K562 (cell line): ENCODE results near the gene ERGIC3. TPM values are rescaled to one million over a fixed set of nuclear protein-coding genes. Genes with fewer than 3 reads are reported as not detected.
A peak's percentile ranks its signal among the peaks of the same experiment; 100 is the strongest.

Experiments used
- ATAC-seq: fragments of 200-7000 bp; cut with Tn5 transposase; 3 replicates; pipeline ENCODE4 v1.9.1; 2020; ENCODE audit warnings: moderate library complexity
- BruUV-seq: library from RNA; stranded (reverse); fragments of 400-500 nt; replicated peaks from 2 replicates; lab custom pipeline; 2021; lab: Mats Ljungman, UMichigan
- CTCF ChIA-PET: fragments of 300-600 bp; formaldehyde crosslinking; extraction: SDS; loops from one replicate; lab custom pipeline; 2021; ENCODE audit warnings: low intra/inter-chr PET ratio; lab: Yijun Ruan, JAX
- POLR2A ChIA-PET: fragments of 300-600, 350-650 bp; sonication (Branson Sonifier 250); formaldehyde crosslinking; extraction: SDS; loops from one replicate; lab custom pipeline; 2021; ENCODE audit warnings: antibody characterized with exemption, inconsistent platforms; lab: Yijun Ruan, JAX
- DNase-seq, 4 experiments: peaks; one replicate each; pipeline versions ENCODE4 v3.0.0 to v3.0.0-alpha.2; 2011 to 2018; ENCODE audit warnings: low spot score in 3 of 4, mixed read lengths in 3 of 4; ENCODE audit errors: extremely low read depth in 1 of 4
- FAIRE-seq: peaks from 2 replicates; lab custom pipeline; 2011; peaks lifted over from hg19 to GRCh38; lab: Jason Lieb, UNC
- H2AFZ ChIP-seq: 2 replicates; pipeline ENCODE4 v1.6.0; 2011; ENCODE audit warnings: low read depth, low read length, control low read depth, inconsistent platforms
- H3K27ac ChIP-seq: fragments of 200-600 bp; 3 replicates; pipeline ENCODE4 v1.8.0; 2011; ENCODE audit warnings: low read depth, mild to moderate bottlenecking, control low read depth, inconsistent platforms, low read length, moderate library complexity, mixed read lengths; ENCODE audit errors: extremely low read depth
- H3K27me3 ChIP-seq, 2 experiments: fragments of 300-600 bp in 1 of 2; 2 replicates in 1 of 2; 3 replicates in 1 of 2; pipeline versions ENCODE4 v1.6.0 to v1.8.0; 2011; ENCODE audit warnings: inconsistent platforms in 2 of 2, low read length in 2 of 2, mild to moderate bottlenecking in 1 of 2, mixed read lengths in 1 of 2, moderate library complexity in 1 of 2; ENCODE audit not compliant: control insufficient read depth in 2 of 2, insufficient read depth in 2 of 2
- H3K36me3 ChIP-seq: fragments of 300-600 bp; 3 replicates; pipeline ENCODE4 v1.8.0; 2011; ENCODE audit warnings: mild to moderate bottlenecking, low read length, inconsistent platforms; ENCODE audit not compliant: control insufficient read depth, insufficient read depth
- H3K4me1 ChIP-seq, 2 experiments: fragments of 200-600 bp in 1 of 2; replicated peaks in 1 of 2; 2 replicates in 1 of 2; 3 replicates in 1 of 2; pipeline versions ENCODE4 v1.5.1 to v1.8.0; 2011; ENCODE audit warnings: inconsistent platforms in 2 of 2, low read length in 2 of 2, mild to moderate bottlenecking in 1 of 2, mixed read lengths in 1 of 2, moderate library complexity in 1 of 2; ENCODE audit not compliant: control insufficient read depth in 2 of 2, insufficient read depth in 2 of 2
- H3K4me2 ChIP-seq: 2 replicates; pipeline ENCODE4 v1.6.1; 2011; ENCODE audit warnings: low read length, control low read depth, inconsistent platforms, mixed read lengths; ENCODE audit not compliant: insufficient read depth
- H3K4me3 ChIP-seq: fragments of 200-600 bp; sonication (generic), shearing (Covaris generic); 2 replicates; pipeline ENCODE4 v1.5.1; 2016; ENCODE audit warnings: control low read depth, inconsistent platforms
- H3K79me2 ChIP-seq: fragments of 200-600 bp; 3 replicates; pipeline ENCODE4 v1.8.0; 2011; ENCODE audit warnings: low read length, inconsistent platforms; ENCODE audit not compliant: control insufficient read depth, insufficient read depth
- H3K9ac ChIP-seq, 2 experiments: 2 replicates each; pipeline versions ENCODE4 v1.6.0 to v1.6.1; 2011; ENCODE audit warnings: low read depth in 2 of 2, low read length in 2 of 2, control low read depth in 1 of 2, inconsistent platforms in 1 of 2, mild to moderate bottlenecking in 1 of 2, mixed read lengths in 1 of 2; ENCODE audit not compliant: insufficient read depth in 1 of 2
- H3K9me1 ChIP-seq: one replicate; pipeline ENCODE4 v1.6.0; 2011; ENCODE audit warnings: inconsistent platforms, mild to moderate bottlenecking, low read length, moderate library complexity; ENCODE audit not compliant: control insufficient read depth, insufficient read depth
- H3K9me3 ChIP-seq: replicated peaks from 2 replicates; pipeline ENCODE4 v1.5.1; 2011; ENCODE audit warnings: low read depth, low read length, inconsistent platforms; ENCODE audit not compliant: control insufficient read depth, insufficient read depth
- H4K20me1 ChIP-seq: replicated peaks from 2 replicates; pipeline ENCODE4 v1.6.1; 2011; ENCODE audit warnings: low read length, inconsistent platforms, mixed read lengths; ENCODE audit not compliant: control insufficient read depth, insufficient read depth
- ELF4 ChIP-seq: fragments of 450-650 bp; formaldehyde crosslinking; IDR thresholded peaks from 2 replicates; pipeline ENCODE4 v1.4.0; 2022; ENCODE audit warnings: missing genetic modification characterization
- FUS ChIP-seq: fragments of 200-400 bp; formaldehyde crosslinking; optimal IDR thresholded peaks from 2 replicates; pipeline ENCODE3; 2017; ENCODE audit warnings: low read depth, low read length
- HLTF ChIP-seq: fragments of 450-650 bp; IDR thresholded peaks from 2 replicates; pipeline ENCODE4 v1.6.1; 2016
- WGBS: fragments of 100-300 bp; shearing (Covaris generic); methylation state at CpG from one replicate; pipeline ENCODE4 v1.1.6; 2016; ENCODE audit warnings: low coverage, mixed read lengths; ENCODE audit not compliant: insufficient coverage; ENCODE audit errors: missing lambda C conversion rate; 5-methylcytosine and 5-hydroxymethylcytosine counted together
- in situ Hi-C: fragments of 300-500 bp; cut with MboI; formaldehyde crosslinking; loops from 4 replicates; pipeline ENCODE4 v1.15.0; 2018; ENCODE audit warnings: inconsistent platforms, mixed read lengths
- intact Hi-C: fragments of 100-400 bp; cut with micrococcal nuclease; formaldehyde crosslinking; loops from 2 replicates; pipeline ENCODE4 v1.14.2; 2022
- polyA plus RNA-seq, 8 experiments: library from polyadenylated mRNA; depleted of rRNA in 4 of 8; stranded (reverse) in 5 of 8; unstranded in 3 of 8; fragments of >200 nt; fragmentation: Nextera tagmentation in 2 of 8; fragmentation: Illumina TruSeq in 1 of 8; extraction: Ambion mirVana in 2 of 8; extraction: Trizol in 1 of 8; gene quantifications; 2 replicates each; pipeline versions ENCODE4 v1.2.1 to v1.2.3, GENCODE V29; 2011 to 2014; ENCODE audit warnings: inconsistent platforms in 1 of 8, missing spikeins in 1 of 8
- total RNA-seq, 7 experiments: library from RNA; depleted of rRNA in 6 of 7; stranded (reverse); fragments of >200 nt in 6 of 7; fragmentation: Illumina TruSeq in 2 of 7; extraction: Trizol in 2 of 7; gene quantifications; 2 replicates each; pipeline versions ENCODE4 v1.2.1 to v1.2.3, GENCODE V29; 2011 to 2021; ENCODE audit warnings: low replicate concordance in 1 of 7
- TF ChIP-seq, protein P1 (sequence below), 2 experiments: fragments of 200-800 bp in 1 of 2; sonication (Bioruptor generic) in 1 of 2; sonication (generic) in 1 of 2; formaldehyde crosslinking in 1 of 2; IDR thresholded peaks in 1 of 2; conservative IDR thresholded peaks in 1 of 2; 2 replicates each; pipeline versions ENCODE4 v1.5.0 to v1.6.1; 2016 to 2020; ENCODE audit warnings: missing compliant biosample characterization in 1 of 2, missing genetic modification characterization in 1 of 2, missing genetic modification reagents in 1 of 2
- TF ChIP-seq, protein P2 (sequence below), 3 experiments: IDR thresholded peaks in 2 of 3; conservative IDR thresholded peaks in 1 of 3; 2 replicates each; pipeline ENCODE4 v1.5.1; 2011 to 2012; ENCODE audit warnings: low read length in 3 of 3, mild to moderate bottlenecking in 3 of 3, control low read depth in 2 of 3, improper control_type of control experiment in 1 of 3, inconsistent platforms in 1 of 3, low read depth in 1 of 3, mixed read lengths in 1 of 3, moderate library complexity in 1 of 3; ENCODE audit not compliant: insufficient read depth in 2 of 3
- TF ChIP-seq, protein P3 (sequence below): sonication (generic); formaldehyde crosslinking; IDR thresholded peaks from 2 replicates; pipeline ENCODE4 v1.8.1; 2023; ENCODE audit warnings: mild to moderate bottlenecking, missing genetic modification reagents, moderate library complexity
- TF ChIP-seq, protein P4 (sequence below): fragments of 250-450 bp; sonication (Bioruptor Pico); IDR thresholded peaks from 2 replicates; pipeline ENCODE4 v1.5.0; 2021; ENCODE audit warnings: mild to moderate bottlenecking, borderline replicate concordance

ERGIC3 gene
- total and polyA plus RNA-seq, 9 of the 15 experiments (the other 6 are each of a cell fraction or from before 2014, with no cell fraction given) = 121 to 278 (median 184) TPM

DNA sequence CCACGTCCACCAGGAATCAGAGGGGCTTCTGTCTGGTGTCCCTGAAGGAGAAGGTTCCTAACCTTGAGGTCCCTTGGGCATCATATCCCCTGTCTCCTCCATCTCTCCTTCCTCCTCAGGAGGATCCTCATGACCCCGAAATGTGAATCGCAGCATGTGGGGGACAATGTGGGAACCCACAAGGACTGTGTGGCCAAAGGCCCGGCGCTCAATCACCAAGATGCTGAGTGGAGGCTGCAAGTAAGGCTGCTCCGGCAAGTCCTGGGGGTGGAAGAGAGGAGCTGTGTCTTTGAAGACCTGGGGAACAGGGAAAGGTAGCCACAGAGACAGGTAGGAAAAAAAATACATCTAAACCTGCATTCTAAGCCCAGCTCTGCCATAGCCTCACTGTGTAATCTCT is 37.3 kb downstream of the ERGIC3 start:
- no peak for FAIRE-seq
- Histone ChIP-seq H3K36me3 (no peaks in the 10 kb centered on the region), H4K20me1 (no peaks in the 10 kb centered on the region), H3K9me1 (no peaks in the 10 kb centered on the region), H3K4me2 (no peak overlapping the region), H3K9me3 (no peaks in the 10 kb centered on the region), H3K27ac (no peak overlapping the region), H3K9ac (no peak overlapping the region), H3K4me3 (no peak overlapping the region), H3K27me3 (no peaks in the 10 kb centered on the region; a peak in 1 of 5 replicates), H2AFZ (no peak overlapping the region), H3K79me2 (no peaks in the 10 kb centered on the region), H3K4me1 (no peaks in the 10 kb centered on the region; a peak in 1 of 5 replicates)
- POLR2A ChIA-PET = interaction anchor here (0.5 to 1.3 kb wide), 4 partner anchors 16 to 419 kb away, joined by 3 to 4 read pairs (median 4); no protein-coding TSS in a partner anchor
- no peak for ATAC-seq
- no peak for DNase-seq
- in situ Hi-C loops (no loop called here), intact Hi-C loops (no loop called here)
- WGBS = 19% methylated on average over 6 of the region's 6 CpGs
- CTCF ChIA-PET = no interaction called here
- no TSS peak for BruUV-seq
- TF ChIP-seq, protein P1, sequence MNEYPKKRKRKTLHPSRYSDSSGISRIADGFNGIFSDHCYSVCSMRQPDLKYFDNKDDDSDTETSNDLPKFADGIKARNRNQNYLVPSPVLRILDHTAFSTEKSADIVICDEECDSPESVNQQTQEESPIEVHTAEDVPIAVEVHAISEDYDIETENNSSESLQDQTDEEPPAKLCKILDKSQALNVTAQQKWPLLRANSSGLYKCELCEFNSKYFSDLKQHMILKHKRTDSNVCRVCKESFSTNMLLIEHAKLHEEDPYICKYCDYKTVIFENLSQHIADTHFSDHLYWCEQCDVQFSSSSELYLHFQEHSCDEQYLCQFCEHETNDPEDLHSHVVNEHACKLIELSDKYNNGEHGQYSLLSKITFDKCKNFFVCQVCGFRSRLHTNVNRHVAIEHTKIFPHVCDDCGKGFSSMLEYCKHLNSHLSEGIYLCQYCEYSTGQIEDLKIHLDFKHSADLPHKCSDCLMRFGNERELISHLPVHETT (CRISPR knock-in tag; conservative IDR thresholded peaks at IDR 0.05 in 1 of 2, IDR thresholded peaks at IDR 0.05 in 1 of 2) = no peak
- no peak for TF ChIP-seq HLTF
- TF ChIP-seq, all 486 proteins: peak for 0

DNA sequence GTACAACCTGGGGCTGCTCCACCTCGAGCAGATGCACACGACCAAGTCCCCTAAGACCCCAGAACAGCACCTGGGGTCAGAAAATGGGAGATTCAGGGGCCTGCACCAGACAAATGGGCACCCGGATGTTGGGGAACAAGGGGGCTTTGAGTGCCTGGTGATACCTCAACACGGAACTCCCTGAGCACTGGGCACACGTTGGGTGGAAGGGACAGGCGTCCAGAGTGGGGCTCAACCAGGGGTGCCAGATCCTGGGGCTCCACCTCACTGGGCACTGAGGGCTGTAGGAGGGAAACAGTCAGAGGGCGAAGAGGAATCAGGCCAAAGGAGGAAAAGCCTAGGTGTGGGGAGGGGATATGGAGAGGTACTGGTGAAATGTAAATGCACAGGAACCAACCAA is 40.3 kb downstream of the ERGIC3 start:
- ChIA-PET POLR2A (interaction anchor here (0.5 to 0.9 kb wide), 4 partner anchors 12 to 276 kb away, joined by 3 to 5 read pairs (median 4); no protein-coding TSS in a partner anchor), CTCF (no interaction called here)
- no TSS peak for BruUV-seq
- no peak overlapping the region for H3K4me2 ChIP-seq
- H3K27me3 ChIP-seq = no peaks in the 10 kb centered on the region; a peak in 2 of 5 replicates
- intact Hi-C loops (no loop called here), in situ Hi-C loops (no loop called here)
- H3K9ac ChIP-seq = no peak overlapping the region
- WGBS = 21% methylated on average over 7 of the region's 7 CpGs
- H3K9me3 ChIP-seq = no peaks in the 10 kb centered on the region
- no peak for FAIRE-seq
- H3K4me1 ChIP-seq = peaks cover 0 to 5% of the 10 kb centered on the region in 2 experiments; a peak in 3 of 5 replicates
- H4K20me1 ChIP-seq = no peaks in the 10 kb centered on the region
- H3K9me1 ChIP-seq = no peaks in the 10 kb centered on the region
- H3K36me3 ChIP-seq = no peaks in the 10 kb centered on the region
- H3K4me3 ChIP-seq = no peak overlapping the region
- peak in 1 of 4 experiments; percentile 2 for DNase-seq
- ATAC-seq = no peak
- H3K79me2 ChIP-seq = no peaks in the 10 kb centered on the region
- H3K27ac ChIP-seq = no peak overlapping the region
- no peak overlapping the region for H2AFZ ChIP-seq
- TF ChIP-seq ELF4 = no peak
- TF ChIP-seq, protein P2, sequence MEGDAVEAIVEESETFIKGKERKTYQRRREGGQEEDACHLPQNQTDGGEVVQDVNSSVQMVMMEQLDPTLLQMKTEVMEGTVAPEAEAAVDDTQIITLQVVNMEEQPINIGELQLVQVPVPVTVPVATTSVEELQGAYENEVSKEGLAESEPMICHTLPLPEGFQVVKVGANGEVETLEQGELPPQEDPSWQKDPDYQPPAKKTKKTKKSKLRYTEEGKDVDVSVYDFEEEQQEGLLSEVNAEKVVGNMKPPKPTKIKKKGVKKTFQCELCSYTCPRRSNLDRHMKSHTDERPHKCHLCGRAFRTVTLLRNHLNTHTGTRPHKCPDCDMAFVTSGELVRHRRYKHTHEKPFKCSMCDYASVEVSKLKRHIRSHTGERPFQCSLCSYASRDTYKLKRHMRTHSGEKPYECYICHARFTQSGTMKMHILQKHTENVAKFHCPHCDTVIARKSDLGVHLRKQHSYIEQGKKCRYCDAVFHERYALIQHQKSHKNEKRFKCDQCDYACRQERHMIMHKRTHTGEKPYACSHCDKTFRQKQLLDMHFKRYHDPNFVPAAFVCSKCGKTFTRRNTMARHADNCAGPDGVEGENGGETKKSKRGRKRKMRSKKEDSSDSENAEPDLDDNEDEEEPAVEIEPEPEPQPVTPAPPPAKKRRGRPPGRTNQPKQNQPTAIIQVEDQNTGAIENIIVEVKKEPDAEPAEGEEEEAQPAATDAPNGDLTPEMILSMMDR (IDR thresholded peaks at IDR 0.05 in 2 of 3, conservative IDR thresholded peaks at IDR 0.05 in 1 of 3; ENCODE audit: insufficient read depth in 2 of 3, low read depth in 1 of 3, low read length in 3 of 3) = no peak
- TF ChIP-seq, protein P3, sequence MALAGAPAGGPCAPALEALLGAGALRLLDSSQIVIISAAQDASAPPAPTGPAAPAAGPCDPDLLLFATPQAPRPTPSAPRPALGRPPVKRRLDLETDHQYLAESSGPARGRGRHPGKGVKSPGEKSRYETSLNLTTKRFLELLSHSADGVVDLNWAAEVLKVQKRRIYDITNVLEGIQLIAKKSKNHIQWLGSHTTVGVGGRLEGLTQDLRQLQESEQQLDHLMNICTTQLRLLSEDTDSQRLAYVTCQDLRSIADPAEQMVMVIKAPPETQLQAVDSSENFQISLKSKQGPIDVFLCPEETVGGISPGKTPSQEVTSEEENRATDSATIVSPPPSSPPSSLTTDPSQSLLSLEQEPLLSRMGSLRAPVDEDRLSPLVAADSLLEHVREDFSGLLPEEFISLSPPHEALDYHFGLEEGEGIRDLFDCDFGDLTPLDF (CRISPR knock-in tag) = no peak
- TF ChIP-seq FUS = no peak
- TF ChIP-seq, protein P4, sequence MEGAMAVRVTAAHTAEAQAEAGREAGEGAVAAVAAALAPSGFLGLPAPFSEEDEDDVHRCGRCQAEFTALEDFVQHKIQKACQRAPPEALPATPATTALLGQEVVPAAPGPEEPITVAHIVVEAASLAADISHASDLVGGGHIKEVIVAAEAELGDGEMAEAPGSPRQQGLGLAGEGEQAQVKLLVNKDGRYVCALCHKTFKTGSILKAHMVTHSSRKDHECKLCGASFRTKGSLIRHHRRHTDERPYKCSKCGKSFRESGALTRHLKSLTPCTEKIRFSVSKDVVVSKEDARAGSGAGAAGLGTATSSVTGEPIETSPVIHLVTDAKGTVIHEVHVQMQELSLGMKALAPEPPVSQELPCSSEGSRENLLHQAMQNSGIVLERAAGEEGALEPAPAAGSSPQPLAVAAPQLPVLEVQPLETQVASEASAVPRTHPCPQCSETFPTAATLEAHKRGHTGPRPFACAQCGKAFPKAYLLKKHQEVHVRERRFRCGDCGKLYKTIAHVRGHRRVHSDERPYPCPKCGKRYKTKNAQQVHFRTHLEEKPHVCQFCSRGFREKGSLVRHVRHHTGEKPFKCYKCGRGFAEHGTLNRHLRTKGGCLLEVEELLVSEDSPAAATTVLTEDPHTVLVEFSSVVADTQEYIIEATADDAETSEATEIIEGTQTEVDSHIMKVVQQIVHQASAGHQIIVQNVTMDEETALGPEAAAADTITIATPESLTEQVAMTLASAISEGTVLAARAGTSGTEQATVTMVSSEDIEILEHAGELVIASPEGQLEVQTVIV (CRISPR knock-in tag) = no peak
